IPS DF 6.9 (cell line): Measurements from ENCODE around the gene PIGK.

Experiments used
- DNase-seq: peaks from one replicate; pipeline ENCODE4 v3.0.0-alpha.2; 2013; ENCODE audit warnings: low read depth, low spot score
- H3K27ac ChIP-seq: one replicate; pipeline ENCODE4 v1.5.1; 2013; ENCODE audit warnings: low read length, control low read depth
- H3K27me3 ChIP-seq: 2 replicates; pipeline ENCODE4 v1.6.1; 2013; ENCODE audit warnings: mild to moderate bottlenecking, low read length; ENCODE audit not compliant: control insufficient read depth, insufficient read depth
- H3K36me3 ChIP-seq: 2 replicates; pipeline ENCODE4 v1.6.1; 2013; ENCODE audit warnings: low read length; ENCODE audit not compliant: control insufficient read depth, insufficient read depth
- H3K4me1 ChIP-seq: 2 replicates; pipeline ENCODE4 v1.6.1; 2013; ENCODE audit warnings: low read length; ENCODE audit not compliant: control insufficient read depth, insufficient read depth
- H3K4me3 ChIP-seq: 2 replicates; pipeline ENCODE4 v1.5.1; 2013; ENCODE audit warnings: mild to moderate bottlenecking, low read length
- H3K9me3 ChIP-seq: 2 replicates; pipeline ENCODE4 v1.6.1; 2013; ENCODE audit warnings: low read length, inconsistent platforms; ENCODE audit not compliant: control insufficient read depth, insufficient read depth
- WGBS: extraction: QIAGEN DNeasy Blood & Tissue Kit; methylation state at CpG from one replicate; pipeline ENCODE4 v1.1.7; 2013; ENCODE audit warnings: mixed read lengths, missing lambda C conversion rate; ENCODE audit not compliant: insufficient read length, insufficient coverage; 5-methylcytosine and 5-hydroxymethylcytosine counted together

The PIGK gene

GRCh38 chr1:77047575-77047974 is 171.7 kb downstream of the PIGK start:
- WGBS: 100% methylated on average over 1 of the region's 1 CpG
- Histone ChIP-seq H3K27me3 (no peaks in the 10 kb centered on the region), H3K4me1 (no peaks in the 10 kb centered on the region), H3K27ac (no peak overlapping the region), H3K36me3 (no peaks in the 10 kb centered on the region), H3K9me3 (no peaks in the 10 kb centered on the region), H3K4me3 (no peak overlapping the region)
- no peak for DNase-seq

DNA sequence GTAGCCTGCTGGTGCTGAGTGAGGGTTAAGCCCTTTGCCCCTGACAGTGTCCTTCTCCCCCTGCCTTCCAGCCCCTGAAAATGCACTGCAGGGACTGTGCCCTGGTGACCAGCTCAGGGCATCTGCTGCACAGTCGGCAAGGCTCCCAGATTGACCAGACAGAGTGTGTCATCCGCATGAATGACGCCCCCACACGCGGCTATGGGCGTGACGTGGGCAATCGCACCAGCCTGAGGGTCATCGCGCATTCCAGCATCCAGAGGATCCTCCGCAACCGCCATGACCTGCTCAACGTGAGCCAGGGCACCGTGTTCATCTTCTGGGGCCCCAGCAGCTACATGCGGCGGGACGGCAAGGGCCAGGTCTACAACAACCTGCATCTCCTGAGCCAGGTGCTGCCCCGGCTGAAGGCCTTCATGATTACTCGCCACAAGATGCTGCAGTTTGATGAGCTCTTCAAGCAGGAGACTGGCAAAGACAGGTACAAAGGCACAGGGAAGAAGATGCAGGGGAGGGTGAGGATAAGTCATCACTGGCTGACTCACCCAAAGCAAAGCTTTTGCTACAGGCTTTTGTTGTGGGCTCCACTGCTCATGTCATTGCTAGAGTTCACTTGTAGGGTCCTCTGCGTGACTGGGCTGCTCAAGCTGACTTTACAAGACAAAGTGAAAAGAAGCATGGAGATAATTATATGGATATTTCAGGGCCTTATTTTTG is 174.9 kb downstream of the PIGK start:
- no peaks in the 10 kb centered on the region for H3K4me1 ChIP-seq
- no peak for DNase-seq
- no peaks in the 10 kb centered on the region for H3K27me3 ChIP-seq
- H3K9me3 ChIP-seq: no peaks in the 10 kb centered on the region
- WGBS: no CpG with 5 or more reads among the region's 20 CpGs
- H3K27ac ChIP-seq: no peak overlapping the region
- no peak overlapping the region for H3K4me3 ChIP-seq
- H3K36me3 ChIP-seq: no peaks in the 10 kb centered on the region

- no peaks in the 10 kb centered on the region for H3K9me3 ChIP-seq
- H3K4me3 ChIP-seq: no peak overlapping the region
- no peaks in the 10 kb centered on the region for H3K36me3 ChIP-seq
- no peak for DNase-seq
- H3K27me3 ChIP-seq: no peaks in the 10 kb centered on the region
- H3K4me1 ChIP-seq: no peaks in the 10 kb centered on the region
- no peak overlapping the region for H3K27ac ChIP-seq
- WGBS: no CpG with 5 or more reads among the region's 3 CpGs
These were observed 178.4 kb downstream of the PIGK start for GRCh38 chr1:77040826-77041225.

- no peaks in the 10 kb centered on the region for H3K4me1 ChIP-seq
- no peaks in the 10 kb centered on the region for H3K36me3 ChIP-seq
- H3K27me3 ChIP-seq: no peaks in the 10 kb centered on the region
- WGBS: no CpG with 5 or more reads among the region's 8 CpGs
- no peak overlapping the region for H3K4me3 ChIP-seq
- no peak overlapping the region for H3K27ac ChIP-seq
- DNase-seq: no peak
- no peaks in the 10 kb centered on the region for H3K9me3 ChIP-seq
These were observed 179.5 kb downstream of the PIGK start for GRCh38 chr1:77039739-77040138.

DNA sequence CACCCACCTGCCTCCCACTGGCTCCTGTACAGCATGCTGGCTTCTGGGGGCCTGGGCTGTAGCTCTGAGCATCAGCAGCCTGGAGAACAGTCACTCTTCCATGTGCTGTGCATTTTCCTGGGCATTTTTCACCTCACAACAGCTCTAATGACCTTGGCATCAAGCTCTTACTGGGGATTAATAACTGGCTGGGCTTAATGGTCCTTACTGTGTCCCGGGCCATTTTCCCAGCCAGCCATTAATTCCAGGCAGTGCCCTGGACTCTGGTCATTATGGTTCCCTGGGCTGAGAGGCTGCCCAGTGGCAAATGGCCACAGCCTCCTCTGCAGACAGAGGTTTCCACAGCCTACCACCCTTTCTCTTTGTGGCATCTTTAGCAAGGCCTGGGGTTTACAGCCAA is 180.1 kb downstream of the PIGK start:
- Histone ChIP-seq H3K27ac (no peak overlapping the region), H3K4me1 (no peaks in the 10 kb centered on the region), H3K27me3 (no peaks in the 10 kb centered on the region), H3K36me3 (no peaks in the 10 kb centered on the region), H3K4me3 (no peak overlapping the region), H3K9me3 (no peaks in the 10 kb centered on the region)
- WGBS: no CpG with 5 or more reads among the region's 1 CpG
- no peak for DNase-seq
